Tibial artery (tissue), 4 donors: ENCODE results near the gene RBM14.

Experiments
- DNase-seq, 2 donors: peaks; one replicate each; pipeline ENCODE4 v3.0.0-alpha.2; 2019
- H3K27ac ChIP-seq, 2 donors: fragments of 200-600 bp; sonication (generic) in 1 of 2; 1 replicate in 1 of 2; 2 replicates in 1 of 2; pipeline ENCODE4 v1.5.1; 2018 to 2019; ENCODE audit warnings: mild to moderate bottlenecking in 1 of 2
- H3K27me3 ChIP-seq, 2 donors: fragments of 200-600 bp; sonication (generic) in 1 of 2; one replicate each; pipeline versions ENCODE4 v1.5.1 to v1.6.0; 2016 to 2019
- H3K36me3 ChIP-seq, 3 donors: fragments of 200-600 bp; sonication (generic) in 2 of 3; one replicate each; pipeline ENCODE4 v1.5.1; 2016 to 2019; ENCODE audit warnings: mild to moderate bottlenecking in 2 of 3
- H3K4me1 ChIP-seq, 4 donors: fragments of 200-600 bp; sonication (generic) in 2 of 4; 1 replicate in 3 of 4; 2 replicates in 1 of 4; pipeline ENCODE4 v1.5.1; 2016 to 2019
- H3K4me3 ChIP-seq, 2 donors: fragments of 200-600 bp; sonication (generic) in 1 of 2; 1 replicate in 1 of 2; 2 replicates in 1 of 2; pipeline ENCODE4 v1.5.1; 2018 to 2019; ENCODE audit warnings: mild to moderate bottlenecking in 2 of 2
- H3K9me3 ChIP-seq, 3 donors: fragments of 200-600 bp; sonication (generic) in 1 of 3; one replicate each; pipeline ENCODE4 v1.5.1; 2016 to 2019
- intact Hi-C: fragments of 100-400 bp; cut with DNase I; formaldehyde crosslinking; loops from one replicate; pipeline ENCODE4 v1.15.0; 2023; ENCODE audit warnings: low total_unique reads
- TF ChIP-seq, protein P1 (sequence below), 2 experiments: fragments of 200-600 bp in 1 of 2; fragments of 450-650 bp in 1 of 2; IDR thresholded peaks; one replicate each; pipeline ENCODE4 v1.5.1; 2017 to 2019; ENCODE audit warnings: antibody characterized with exemption in 2 of 2, mild to moderate bottlenecking in 1 of 2, moderate library complexity in 1 of 2

The RBM14 gene

DNA sequence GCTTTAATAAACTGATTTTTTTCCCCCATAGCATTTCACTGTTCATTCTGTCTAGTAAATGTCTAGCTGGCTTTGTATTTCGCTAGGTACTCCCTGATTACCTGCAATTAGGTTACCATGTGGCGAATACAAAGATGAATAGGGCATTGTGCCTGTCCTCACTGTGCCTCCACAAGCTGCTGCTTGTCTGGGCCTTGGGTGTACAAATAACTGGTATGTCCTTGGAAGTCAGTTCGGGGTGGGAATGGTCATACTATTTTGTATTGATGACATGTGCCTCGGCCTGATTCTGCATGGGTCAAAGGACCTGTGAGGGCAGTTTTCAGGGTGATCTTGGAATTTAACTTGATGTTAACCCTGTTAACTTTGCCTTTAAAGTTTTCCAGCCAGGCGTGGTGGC, 33.5 kb downstream of the RBM14 start:
- Histone ChIP-seq H3K27me3 (no peaks in the 10 kb centered on the region), H3K4me3 (no peak overlapping the region), H3K4me1 (peaks cover 0 to 27% (median 14%) of the 10 kb centered on the region in 4 donors), H3K27ac (no peak overlapping the region), H3K36me3 (peaks cover 51 to 89% (median 70%) of the 10 kb centered on the region in 3 donors), H3K9me3 (no peaks in the 10 kb centered on the region)
- TF ChIP-seq, protein P1, sequence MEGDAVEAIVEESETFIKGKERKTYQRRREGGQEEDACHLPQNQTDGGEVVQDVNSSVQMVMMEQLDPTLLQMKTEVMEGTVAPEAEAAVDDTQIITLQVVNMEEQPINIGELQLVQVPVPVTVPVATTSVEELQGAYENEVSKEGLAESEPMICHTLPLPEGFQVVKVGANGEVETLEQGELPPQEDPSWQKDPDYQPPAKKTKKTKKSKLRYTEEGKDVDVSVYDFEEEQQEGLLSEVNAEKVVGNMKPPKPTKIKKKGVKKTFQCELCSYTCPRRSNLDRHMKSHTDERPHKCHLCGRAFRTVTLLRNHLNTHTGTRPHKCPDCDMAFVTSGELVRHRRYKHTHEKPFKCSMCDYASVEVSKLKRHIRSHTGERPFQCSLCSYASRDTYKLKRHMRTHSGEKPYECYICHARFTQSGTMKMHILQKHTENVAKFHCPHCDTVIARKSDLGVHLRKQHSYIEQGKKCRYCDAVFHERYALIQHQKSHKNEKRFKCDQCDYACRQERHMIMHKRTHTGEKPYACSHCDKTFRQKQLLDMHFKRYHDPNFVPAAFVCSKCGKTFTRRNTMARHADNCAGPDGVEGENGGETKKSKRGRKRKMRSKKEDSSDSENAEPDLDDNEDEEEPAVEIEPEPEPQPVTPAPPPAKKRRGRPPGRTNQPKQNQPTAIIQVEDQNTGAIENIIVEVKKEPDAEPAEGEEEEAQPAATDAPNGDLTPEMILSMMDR (IDR thresholded peaks at IDR 0.05): no peak
- DNase-seq: no peak
- intact Hi-C loops: no loop called here

DNA sequence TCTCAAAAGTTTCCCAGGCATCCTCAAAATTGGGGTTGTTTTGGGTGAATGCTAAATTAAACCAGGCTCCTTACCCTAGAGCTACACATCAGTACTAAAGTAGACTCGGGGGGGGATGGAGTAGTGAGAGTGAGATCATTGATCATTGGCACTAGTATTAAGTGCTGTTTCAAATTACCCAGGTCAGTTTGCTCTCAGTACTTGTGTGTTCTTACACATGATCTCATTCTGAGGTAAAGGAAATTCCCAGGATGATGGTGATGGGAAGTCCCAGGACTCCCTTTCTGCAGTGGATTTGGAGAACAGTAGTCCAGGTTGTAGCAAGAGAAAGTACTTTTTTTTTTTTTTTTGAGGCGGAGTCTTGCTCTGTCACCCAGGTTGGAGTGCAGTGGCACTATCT, 34.6 kb downstream of the RBM14 start:
- peaks cover 0 to 16% (median 6%) of the 10 kb centered on the region in 4 donors for H3K4me1 ChIP-seq
- H3K36me3 ChIP-seq: peaks cover 46 to 89% (median 67%) of the 10 kb centered on the region in 3 donors
- intact Hi-C loops: no loop called here
- no peak overlapping the region for H3K4me3 ChIP-seq
- TF ChIP-seq, protein P1 (IDR thresholded peaks at IDR 0.05): no peak
- H3K27ac ChIP-seq: no peak overlapping the region
- H3K27me3 ChIP-seq: no peaks in the 10 kb centered on the region
- no peak for DNase-seq
- H3K9me3 ChIP-seq: no peaks in the 10 kb centered on the region

DNA sequence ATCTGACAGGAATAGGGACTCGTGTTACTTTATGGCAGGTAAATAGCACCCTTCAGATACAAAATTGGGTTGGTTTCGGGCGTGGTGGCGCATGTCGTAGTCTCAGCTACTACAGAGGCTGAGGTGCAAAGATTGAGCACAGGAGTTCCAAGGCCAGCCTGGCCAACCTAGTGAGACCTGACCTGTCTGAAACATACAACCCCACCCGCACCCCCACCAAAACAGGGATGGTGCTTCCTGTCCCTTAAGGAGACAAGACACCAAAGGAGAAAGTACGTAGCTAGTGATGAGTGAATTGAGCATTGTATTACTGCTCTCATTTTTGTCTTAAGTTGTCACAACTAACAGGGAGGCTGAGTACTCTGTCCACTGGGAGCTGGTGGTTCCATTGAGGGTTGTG, 36.2 kb downstream of the RBM14 start:
- H3K36me3 ChIP-seq: peaks cover 35 to 87% (median 57%) of the 10 kb centered on the region in 3 donors
- no peak for DNase-seq
- no peaks in the 10 kb centered on the region for H3K9me3 ChIP-seq
- H3K27ac ChIP-seq: no peak overlapping the region
- peaks cover 0 to 5% (median 2%) of the 10 kb centered on the region in 4 donors for H3K4me1 ChIP-seq
- H3K27me3 ChIP-seq: no peaks in the 10 kb centered on the region
- TF ChIP-seq, protein P1 (IDR thresholded peaks at IDR 0.05): no peak
- intact Hi-C loops: no loop called here
- no peak overlapping the region for H3K4me3 ChIP-seq

GRCh38 chr11:66653123-66653522, 36.7 kb downstream of the RBM14 start:
- H3K9me3 ChIP-seq: no peaks in the 10 kb centered on the region
- peaks cover 31 to 87% (median 57%) of the 10 kb centered on the region in 3 donors for H3K36me3 ChIP-seq
- no peaks in the 10 kb centered on the region for H3K27me3 ChIP-seq
- intact Hi-C loops: no loop called here
- H3K4me1 ChIP-seq: peaks cover 0 to 5% (median 2%) of the 10 kb centered on the region in 4 donors
- DNase-seq: no peak
- H3K27ac ChIP-seq: no peak overlapping the region
- TF ChIP-seq, protein P1 (IDR thresholded peaks at IDR 0.05): no peak
- no peak overlapping the region for H3K4me3 ChIP-seq

- TF ChIP-seq, protein P1 (IDR thresholded peaks at IDR 0.05): no peak
- Histone ChIP-seq H3K27ac (no peak overlapping the region), H3K36me3 (peaks cover 16 to 87% (median 31%) of the 10 kb centered on the region in 3 donors), H3K4me1 (no peaks in the 10 kb centered on the region), H3K27me3 (no peaks in the 10 kb centered on the region), H3K9me3 (no peaks in the 10 kb centered on the region), H3K4me3 (no peak overlapping the region)
- intact Hi-C loops: no loop called here
- DNase-seq: no peak
These were observed 43.3 kb downstream of the RBM14 start for GRCh38 chr11:66659763-66660162.
